ENCODE data around the gene KRTAP1-1. TPM values are rescaled to one million over a fixed set of nuclear protein-coding genes. Genes with fewer than 3 reads are reported as not detected.

KRTAP1-1 gene
- total RNA-seq, 1 donor from 2014 or later: not detected

- TF ChIP-seq, protein P1, sequence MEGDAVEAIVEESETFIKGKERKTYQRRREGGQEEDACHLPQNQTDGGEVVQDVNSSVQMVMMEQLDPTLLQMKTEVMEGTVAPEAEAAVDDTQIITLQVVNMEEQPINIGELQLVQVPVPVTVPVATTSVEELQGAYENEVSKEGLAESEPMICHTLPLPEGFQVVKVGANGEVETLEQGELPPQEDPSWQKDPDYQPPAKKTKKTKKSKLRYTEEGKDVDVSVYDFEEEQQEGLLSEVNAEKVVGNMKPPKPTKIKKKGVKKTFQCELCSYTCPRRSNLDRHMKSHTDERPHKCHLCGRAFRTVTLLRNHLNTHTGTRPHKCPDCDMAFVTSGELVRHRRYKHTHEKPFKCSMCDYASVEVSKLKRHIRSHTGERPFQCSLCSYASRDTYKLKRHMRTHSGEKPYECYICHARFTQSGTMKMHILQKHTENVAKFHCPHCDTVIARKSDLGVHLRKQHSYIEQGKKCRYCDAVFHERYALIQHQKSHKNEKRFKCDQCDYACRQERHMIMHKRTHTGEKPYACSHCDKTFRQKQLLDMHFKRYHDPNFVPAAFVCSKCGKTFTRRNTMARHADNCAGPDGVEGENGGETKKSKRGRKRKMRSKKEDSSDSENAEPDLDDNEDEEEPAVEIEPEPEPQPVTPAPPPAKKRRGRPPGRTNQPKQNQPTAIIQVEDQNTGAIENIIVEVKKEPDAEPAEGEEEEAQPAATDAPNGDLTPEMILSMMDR (IDR thresholded peaks at IDR 0.05; ENCODE audit: partially characterized antibody, unreplicated experiment): no peak
- Mint-ChIP-seq H3K4me1 (ENCODE audit: low read depth, unreplicated experiment) (peaks cover 18% of the 10 kb centered on the region), H3K36me3 (ENCODE audit: unreplicated experiment) (no peaks in the 10 kb centered on the region), H3K4me3 (ENCODE audit: unreplicated experiment) (no peak overlapping the region), H3K9me3 (ENCODE audit: unreplicated experiment) (peaks cover 8% of the 10 kb centered on the region), H3K27ac (ENCODE audit: unreplicated experiment) (no peak overlapping the region), H3K27me3 (ENCODE audit: unreplicated experiment) (peaks cover 6% of the 10 kb centered on the region)
- no peak for DNase-seq
Observed at GRCh38 chr17:40992666-40993065, 48.6 kb downstream of the KRTAP1-1 start.

Other genes with a start within 250 kb of the KRTAP1-1 start
- not detected for gene KRT28, start 241.5 kb downstream of the KRTAP1-1 start, total RNA-seq (ENCODE audit: unreplicated experiment)
- gene KRT10, start 218.8 kb downstream of the KRTAP1-1 start, total RNA-seq (ENCODE audit: unreplicated experiment): 27.1 TPM
- gene KRT12, start 174.2 kb downstream of the KRTAP1-1 start, total RNA-seq (ENCODE audit: unreplicated experiment): not detected
- not detected for gene KRT20, start 156.2 kb downstream of the KRTAP1-1 start, total RNA-seq (ENCODE audit: unreplicated experiment)
- gene KRT23, start 103.8 kb downstream of the KRTAP1-1 start, total RNA-seq (ENCODE audit: unreplicated experiment): not detected
- not detected for gene KRT39, start 74.5 kb downstream of the KRTAP1-1 start, total RNA-seq (ENCODE audit: unreplicated experiment)
- gene KRT40, start 57.1 kb downstream of the KRTAP1-1 start, total RNA-seq (ENCODE audit: unreplicated experiment): not detected
- gene KRTAP3-3, start 47.3 kb downstream of the KRTAP1-1 start, total RNA-seq (ENCODE audit: unreplicated experiment): not detected
- gene KRTAP3-2, start 41.5 kb downstream of the KRTAP1-1 start, total RNA-seq (ENCODE audit: unreplicated experiment): not detected
- gene KRTAP3-1, start 32.3 kb downstream of the KRTAP1-1 start, total RNA-seq (ENCODE audit: unreplicated experiment): not detected
- gene KRTAP1-5, start 14.2 kb downstream of the KRTAP1-1 start, total RNA-seq (ENCODE audit: unreplicated experiment): not detected
- not detected for gene KRTAP1-4, start 11.3 kb downstream of the KRTAP1-1 start, total RNA-seq (ENCODE audit: unreplicated experiment)
- not detected for gene KRTAP1-3, start 6.6 kb downstream of the KRTAP1-1 start, total RNA-seq (ENCODE audit: unreplicated experiment)
- not detected for gene KRTAP2-1, start 5.9 kb upstream of the KRTAP1-1 start, total RNA-seq (ENCODE audit: unreplicated experiment)
- not detected for gene KRTAP2-2, start 13.8 kb upstream of the KRTAP1-1 start, total RNA-seq (ENCODE audit: unreplicated experiment)
- not detected for gene KRTAP2-3, start 18.7 kb upstream of the KRTAP1-1 start, total RNA-seq (ENCODE audit: unreplicated experiment)
- gene KRTAP2-4, start 24.4 kb upstream of the KRTAP1-1 start, total RNA-seq (ENCODE audit: unreplicated experiment): not detected
- not detected for gene KRTAP4-7, start 42.7 kb upstream of the KRTAP1-1 start, total RNA-seq (ENCODE audit: unreplicated experiment)
- not detected for gene KRTAP4-8, start 56.7 kb upstream of the KRTAP1-1 start, total RNA-seq (ENCODE audit: unreplicated experiment)
- not detected for gene KRTAP4-16, start 60.8 kb upstream of the KRTAP1-1 start, total RNA-seq (ENCODE audit: unreplicated experiment)
- gene KRTAP4-9, start 63.9 kb upstream of the KRTAP1-1 start, total RNA-seq (ENCODE audit: unreplicated experiment): not detected
- gene KRTAP4-11, start 76.9 kb upstream of the KRTAP1-1 start, total RNA-seq (ENCODE audit: unreplicated experiment): not detected
- gene KRTAP4-12, start 82.7 kb upstream of the KRTAP1-1 start, total RNA-seq (ENCODE audit: unreplicated experiment): not detected
- gene KRTAP4-6, start 99.1 kb upstream of the KRTAP1-1 start, total RNA-seq (ENCODE audit: unreplicated experiment): not detected
- not detected for gene KRTAP4-5, start 108.4 kb upstream of the KRTAP1-1 start, total RNA-seq (ENCODE audit: unreplicated experiment)
- not detected for gene KRTAP4-4, start 119.3 kb upstream of the KRTAP1-1 start, total RNA-seq (ENCODE audit: unreplicated experiment)
- gene KRTAP4-3, start 126.8 kb upstream of the KRTAP1-1 start, total RNA-seq (ENCODE audit: unreplicated experiment): not detected
- gene KRTAP4-2, start 136.8 kb upstream of the KRTAP1-1 start, total RNA-seq (ENCODE audit: unreplicated experiment): not detected
- not detected for gene KRTAP4-1, start 143.5 kb upstream of the KRTAP1-1 start, total RNA-seq (ENCODE audit: unreplicated experiment)
- gene KRTAP9-1, start 148.4 kb upstream of the KRTAP1-1 start, total RNA-seq (ENCODE audit: unreplicated experiment): not detected
- not detected for gene KRTAP9-2, start 185.2 kb upstream of the KRTAP1-1 start, total RNA-seq (ENCODE audit: unreplicated experiment)
- not detected for gene KRTAP9-3, start 191.0 kb upstream of the KRTAP1-1 start, total RNA-seq (ENCODE audit: unreplicated experiment)
- not detected for gene KRTAP9-8, start 196.5 kb upstream of the KRTAP1-1 start, total RNA-seq (ENCODE audit: unreplicated experiment)
- not detected for gene KRTAP9-4, start 208.2 kb upstream of the KRTAP1-1 start, total RNA-seq (ENCODE audit: unreplicated experiment)
- not detected for gene KRTAP9-9, start 213.9 kb upstream of the KRTAP1-1 start, total RNA-seq (ENCODE audit: unreplicated experiment)
- not detected for gene KRTAP9-6, start 223.9 kb upstream of the KRTAP1-1 start, total RNA-seq (ENCODE audit: unreplicated experiment)
- not detected for gene KRTAP9-7, start 234.2 kb upstream of the KRTAP1-1 start, total RNA-seq (ENCODE audit: unreplicated experiment)